ENCODE data around the gene C1orf87.

Gene C1orf87

DNA sequence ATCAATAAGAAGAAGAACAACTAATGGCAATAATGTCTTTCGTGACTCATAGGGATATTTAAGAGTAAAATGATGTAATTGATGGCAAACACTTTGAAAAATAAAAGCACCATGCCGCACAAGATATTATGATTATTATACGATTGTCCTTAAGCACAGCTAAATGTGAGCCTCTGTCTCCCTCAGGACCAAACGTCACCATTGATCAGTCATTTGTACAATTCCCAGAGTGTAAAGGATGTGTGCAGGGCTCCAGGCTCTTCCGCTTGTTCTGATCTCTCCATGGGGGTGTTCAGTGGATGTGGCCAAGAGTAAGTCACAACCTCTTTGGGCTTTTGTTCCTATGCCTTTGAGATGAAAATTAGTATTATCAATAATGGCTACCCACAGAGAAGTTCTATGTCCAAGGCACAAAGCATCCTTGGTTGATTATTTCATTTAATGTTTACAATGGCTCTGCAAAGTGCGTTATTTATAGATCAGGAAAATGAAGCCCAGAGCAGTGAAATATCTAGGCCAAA, 17.7 kb upstream of the C1orf87 start:
- TF ChIP-seq, protein P1, sequence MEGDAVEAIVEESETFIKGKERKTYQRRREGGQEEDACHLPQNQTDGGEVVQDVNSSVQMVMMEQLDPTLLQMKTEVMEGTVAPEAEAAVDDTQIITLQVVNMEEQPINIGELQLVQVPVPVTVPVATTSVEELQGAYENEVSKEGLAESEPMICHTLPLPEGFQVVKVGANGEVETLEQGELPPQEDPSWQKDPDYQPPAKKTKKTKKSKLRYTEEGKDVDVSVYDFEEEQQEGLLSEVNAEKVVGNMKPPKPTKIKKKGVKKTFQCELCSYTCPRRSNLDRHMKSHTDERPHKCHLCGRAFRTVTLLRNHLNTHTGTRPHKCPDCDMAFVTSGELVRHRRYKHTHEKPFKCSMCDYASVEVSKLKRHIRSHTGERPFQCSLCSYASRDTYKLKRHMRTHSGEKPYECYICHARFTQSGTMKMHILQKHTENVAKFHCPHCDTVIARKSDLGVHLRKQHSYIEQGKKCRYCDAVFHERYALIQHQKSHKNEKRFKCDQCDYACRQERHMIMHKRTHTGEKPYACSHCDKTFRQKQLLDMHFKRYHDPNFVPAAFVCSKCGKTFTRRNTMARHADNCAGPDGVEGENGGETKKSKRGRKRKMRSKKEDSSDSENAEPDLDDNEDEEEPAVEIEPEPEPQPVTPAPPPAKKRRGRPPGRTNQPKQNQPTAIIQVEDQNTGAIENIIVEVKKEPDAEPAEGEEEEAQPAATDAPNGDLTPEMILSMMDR (IDR thresholded peaks at IDR 0.05): no peak
- H3K4me1 ChIP-seq: peaks cover 0 to 7% (median 0%) of the 10 kb centered on the region in 4 donors
- H3K27ac ChIP-seq: no peak overlapping the region
- H3K36me3 ChIP-seq: no peaks in the 10 kb centered on the region
- H3K4me3 ChIP-seq: no peak overlapping the region
- no peaks in the 10 kb centered on the region for H3K27me3 ChIP-seq
- no peaks in the 10 kb centered on the region for H3K9me3 ChIP-seq
- DNase-seq: no peak
- intact Hi-C loops (cut with DNase I; ENCODE audit: low total_unique reads): no loop called here

DNA sequence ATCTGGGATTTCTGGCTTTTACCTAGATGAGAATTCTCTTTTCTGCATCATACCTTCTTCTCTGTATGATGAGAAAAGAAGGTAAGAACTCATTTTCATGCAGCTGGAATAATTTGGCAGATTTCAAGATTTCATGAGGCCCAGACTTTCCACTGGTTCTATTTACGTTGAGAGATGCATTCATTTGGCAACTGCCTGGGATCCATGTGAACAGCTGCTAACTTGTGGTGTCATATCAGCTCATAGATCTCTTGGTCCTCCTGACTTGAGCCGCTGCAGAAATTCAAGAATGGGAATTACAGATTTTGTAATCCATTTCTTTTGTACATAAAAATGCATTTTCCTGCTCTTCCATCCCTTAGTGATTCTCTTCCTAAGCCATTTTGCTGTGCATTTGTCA, 17.1 kb upstream of the C1orf87 start:
- DNase-seq: no peak
- Histone ChIP-seq H3K9me3 (no peaks in the 10 kb centered on the region), H3K27ac (no peak overlapping the region), H3K36me3 (no peaks in the 10 kb centered on the region), H3K4me1 (peaks cover 0 to 10% (median 0%) of the 10 kb centered on the region in 4 donors), H3K4me3 (no peak overlapping the region), H3K27me3 (no peaks in the 10 kb centered on the region)
- TF ChIP-seq, protein P1 (IDR thresholded peaks at IDR 0.05): no peak
- intact Hi-C loops (cut with DNase I; ENCODE audit: low total_unique reads): no loop called here

DNA sequence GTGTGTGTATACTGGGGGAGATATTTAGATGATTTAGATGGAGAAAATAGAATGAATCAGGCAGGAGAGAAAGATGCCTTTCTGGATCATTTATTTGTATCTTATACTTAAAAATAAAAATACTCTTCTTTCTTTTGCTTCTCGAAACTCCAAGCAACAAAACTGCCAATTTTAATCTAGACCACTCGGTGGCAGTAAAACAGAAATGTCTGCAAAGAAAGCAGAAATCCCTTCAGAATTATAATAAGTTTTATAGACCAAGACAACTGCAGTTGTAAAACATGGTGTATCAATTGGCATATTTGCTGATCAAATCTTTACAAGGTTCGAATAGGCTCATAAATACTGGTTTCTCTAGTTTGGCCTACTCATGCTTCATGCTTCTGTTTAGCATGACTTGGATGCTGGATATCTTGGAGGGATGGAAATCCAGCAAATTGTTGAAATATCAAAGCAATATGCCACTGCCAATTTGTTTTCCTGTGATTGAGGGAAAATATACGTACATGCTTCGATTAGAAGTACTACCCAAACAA, 15.1 kb upstream of the C1orf87 start:
- intact Hi-C loops (cut with DNase I; ENCODE audit: low total_unique reads): no loop called here
- Histone ChIP-seq H3K36me3 (no peaks in the 10 kb centered on the region), H3K27me3 (no peaks in the 10 kb centered on the region), H3K4me3 (no peak overlapping the region), H3K27ac (no peak overlapping the region), H3K4me1 (peaks cover 0 to 10% (median 0%) of the 10 kb centered on the region in 4 donors), H3K9me3 (no peaks in the 10 kb centered on the region)
- no peak for DNase-seq
- TF ChIP-seq, protein P1 (IDR thresholded peaks at IDR 0.05): peak in 1 of 2 experiments; percentile 24

DNA sequence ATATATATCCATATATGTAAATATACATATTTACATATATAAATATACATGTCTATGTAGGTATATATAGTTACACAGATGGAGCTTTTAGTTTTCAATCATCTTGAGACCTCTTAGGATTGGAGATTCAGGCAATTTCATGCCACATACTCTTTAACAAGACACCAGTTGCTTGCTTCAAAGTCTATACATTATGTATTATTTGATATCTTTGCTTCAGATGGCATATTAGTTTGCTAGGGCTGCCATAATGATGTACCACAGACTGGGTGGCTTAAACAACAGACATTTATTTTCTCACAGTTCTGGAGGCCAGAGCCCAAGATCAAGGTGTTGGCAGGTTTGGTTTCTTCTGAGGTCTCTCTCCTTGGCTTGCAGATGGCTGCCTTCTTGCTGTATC, 14.1 kb upstream of the C1orf87 start:
- H3K27me3 ChIP-seq: no peaks in the 10 kb centered on the region
- intact Hi-C loops (cut with DNase I; ENCODE audit: low total_unique reads): no loop called here
- no peak overlapping the region for H3K4me3 ChIP-seq
- DNase-seq: no peak
- no peak overlapping the region for H3K27ac ChIP-seq
- no peaks in the 10 kb centered on the region for H3K9me3 ChIP-seq
- H3K4me1 ChIP-seq: peaks cover 0 to 10% (median 0%) of the 10 kb centered on the region in 4 donors
- H3K36me3 ChIP-seq: no peaks in the 10 kb centered on the region
- TF ChIP-seq, protein P1 (IDR thresholded peaks at IDR 0.05): no peak

DNA sequence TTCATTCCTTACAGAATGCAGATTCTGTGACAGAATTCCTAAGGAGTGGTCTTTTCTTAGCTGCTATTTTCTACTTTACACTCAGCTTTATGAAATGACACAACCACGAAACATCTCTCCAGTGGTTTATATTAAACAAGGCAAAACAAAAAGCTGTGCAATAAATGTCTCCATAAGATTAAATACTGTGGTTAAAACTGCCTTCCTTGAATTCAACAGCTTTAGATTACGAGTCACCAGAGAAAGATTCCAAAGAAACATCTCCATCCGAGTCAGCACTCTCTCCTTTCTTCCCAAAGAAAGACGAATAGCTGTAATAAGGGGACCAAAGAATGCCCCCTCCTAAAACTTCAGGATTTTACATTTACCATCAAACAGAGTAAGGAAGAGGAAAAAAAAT, 4.6 kb upstream of the C1orf87 start:
- TF ChIP-seq, protein P1 (IDR thresholded peaks at IDR 0.05): no peak
- Histone ChIP-seq H3K4me1 (peaks cover 0 to 5% (median 2%) of the 10 kb centered on the region in 4 donors), H3K4me3 (no peak overlapping the region), H3K27ac (no peak overlapping the region), H3K36me3 (no peaks in the 10 kb centered on the region), H3K9me3 (no peaks in the 10 kb centered on the region), H3K27me3 (peaks cover 0 to 10% of the 10 kb centered on the region in 2 donors)
- intact Hi-C loops (cut with DNase I; ENCODE audit: low total_unique reads): no loop called here
- DNase-seq: no peak
